Stomach (tissue), 9 donors: ENCODE data around the gene XRCC4. TPM values are rescaled to one million over a fixed set of nuclear protein-coding genes. Genes with fewer than 3 reads are reported as not detected.
"Not testable (repeated sequence)": the region's sequence is repeated elsewhere in the genome, so short reads cannot be mapped to it uniquely, and the experiment has no call there.

ENCODE experiments used
- DNase-seq, 2 donors: peaks; one replicate each; pipeline versions ENCODE4 v3.0.0 to v3.0.0-alpha.2; 2013 to 2019
- H3K27ac ChIP-seq, 5 donors: fragments of 200-600 bp in 4 of 5; sonication (generic) in 4 of 5; one replicate each; pipeline ENCODE4 v1.5.1; 2013 to 2019; ENCODE audit warnings: mild to moderate bottlenecking in 1 of 5, moderate library complexity in 1 of 5
- H3K27me3 ChIP-seq, 3 donors: fragments of 200-600 bp; sonication (generic); one replicate each; pipeline ENCODE4 v1.5.1; 2017 to 2019; ENCODE audit warnings: mixed run types in 1 of 3
- H3K36me3 ChIP-seq, 4 donors: fragments of 200-600 bp; sonication (generic); 1 replicate in 3 of 4; 2 replicates in 1 of 4; pipeline ENCODE4 v1.5.1; 2016 to 2019
- H3K4me1 ChIP-seq, 4 donors: fragments of 200-600 bp; sonication (generic); one replicate each; pipeline ENCODE4 v1.5.1; 2016 to 2019
- H3K4me3 ChIP-seq, 4 donors: fragments of 200-600 bp; sonication (generic) in 3 of 4; one replicate each; pipeline ENCODE4 v1.5.1; 2016 to 2019; ENCODE audit warnings: mild to moderate bottlenecking in 1 of 4
- H3K9me3 ChIP-seq, 4 donors: fragments of 200-600 bp; sonication (generic); one replicate each; pipeline ENCODE4 v1.5.1; 2016 to 2019
- CTCF ChIP-seq, 7 experiments: fragments of 450-650 bp in 4 of 7; fragments of 200-600 bp in 3 of 7; sonication (generic) in 3 of 7; IDR thresholded peaks; one replicate each; pipeline ENCODE4 v1.5.1; 2016 to 2019; ENCODE audit warnings: antibody characterized with exemption in 7 of 7, control low read depth in 2 of 7, mild to moderate bottlenecking in 1 of 7
- EP300 ChIP-seq: sonication (generic); formaldehyde crosslinking; IDR thresholded peaks from one replicate; pipeline ENCODE4 v1.6.1; 2017; ENCODE audit warnings: antibody characterized with exemption
- POLR2A ChIP-seq, 4 donors: fragments of 450-650 bp; IDR thresholded peaks; one replicate each; pipeline ENCODE4 v1.6.1; 2016; ENCODE audit warnings: antibody characterized with exemption in 4 of 4, control low read depth in 2 of 4, mild to moderate bottlenecking in 1 of 4, moderate library complexity in 1 of 4
- POLR2AphosphoS5 ChIP-seq, 3 donors: sonication (generic); formaldehyde crosslinking; IDR thresholded peaks; one replicate each; pipeline ENCODE4 v1.6.1; 2016; ENCODE audit warnings: antibody characterized with exemption in 3 of 3
- WGBS, 5 donors: extraction: QIAGEN DNeasy Blood & Tissue Kit in 3 of 5; methylation state at CpG; one replicate each; pipeline versions ENCODE4 v1.1.5 to v1.1.7; 2013 to 2018; 5-methylcytosine and 5-hydroxymethylcytosine counted together
- intact Hi-C: fragments of 100-400 bp; cut with DNase I; formaldehyde crosslinking; loops from one replicate; pipeline ENCODE4 v1.15.1; 2023; ENCODE audit warnings: low total_unique reads
- polyA plus RNA-seq, 3 donors: library from polyadenylated mRNA; stranded (reverse); fragments of 200-250 nt; gene quantifications; one replicate each; pipeline ENCODE4 v1.2.3, GENCODE V29; 2013
- total RNA-seq, 5 donors: library from RNA; depleted of rRNA; stranded (reverse); fragments of >200 nt; gene quantifications; one replicate each; pipeline versions ENCODE4 v1.1.0 to v1.2.3, GENCODE V29; 2014 to 2016
- donor health status: healthy with polysubstance abuse.
- donor health status: Bipolar disorder and iron deficiency.
- donor health status: healthy.

XRCC4 gene
- total and polyA plus RNA-seq, 8 donors = 0.45 to 14.2 (median 8.4) TPM; not detected in 1

GRCh38 chr5:83354958-83355357, 277.6 kb downstream of the XRCC4 start:
- no peak for TF ChIP-seq EP300
- TF ChIP-seq POLR2AphosphoS5 (IDR thresholded peaks at IDR 0.05) = no peak
- no peak for TF ChIP-seq CTCF (IDR thresholded peaks at IDR 0.05)
- no peak for DNase-seq

GRCh38 chr5:83355482-83356014, 278.2 kb downstream of the XRCC4 start:
- H3K27ac ChIP-seq, H3K4me1 ChIP-seq, H3K27me3 ChIP-seq, H3K9me3 ChIP-seq, intact Hi-C loops, DNase-seq, H3K4me3 ChIP-seq, H3K36me3 ChIP-seq: not testable (repeated sequence)
- WGBS, 5 donors = 75 to 86% (median 84%) methylated on average over 4 of the region's 4 CpGs

More at GRCh38 chr5:83354958-83355357, 277.6 kb downstream of the XRCC4 start:
- Histone ChIP-seq H3K27ac (no peak overlapping the region), H3K4me1 (no peaks in the 10 kb centered on the region), H3K27me3 (no peaks in the 10 kb centered on the region), H3K36me3 (no peaks in the 10 kb centered on the region), H3K4me3 (no peak overlapping the region), H3K9me3 (peaks cover 0 to 8% (median under 1%) of the 10 kb centered on the region in 4 donors)
- intact Hi-C loops = no loop called here
- 57 to 77% (median 70%) methylated on average over 2 of the region's 2 CpGs for WGBS, 5 donors

GRCh38 chr5:83357621-83358231, 280.4 kb downstream of the XRCC4 start:
- Histone ChIP-seq H3K9me3 (peaks cover 0 to 12% (median 3%) of the 10 kb centered on the region in 4 donors), H3K27me3 (no peaks in the 10 kb centered on the region), H3K27ac (no peak overlapping the region), H3K36me3 (no peaks in the 10 kb centered on the region), H3K4me3 (no peak overlapping the region), H3K4me1 (no peaks in the 10 kb centered on the region)
- WGBS, 5 donors = 82 to 93% (median 92%) methylated on average over 9 of the region's 9 CpGs
- DNase-seq = no peak
- no peak for TF ChIP-seq POLR2AphosphoS5 (IDR thresholded peaks at IDR 0.05)
- TF ChIP-seq EP300 = no peak
- intact Hi-C loops = no loop called here

- Histone ChIP-seq H3K4me3 (no peak overlapping the region), H3K36me3 (no peaks in the 10 kb centered on the region), H3K27me3 (no peaks in the 10 kb centered on the region), H3K9me3 (peaks cover 0 to 12% (median 3%) of the 10 kb centered on the region in 4 donors), H3K4me1 (no peaks in the 10 kb centered on the region), H3K27ac (no peak overlapping the region)
- TF ChIP-seq POLR2A (IDR thresholded peaks at IDR 0.05) (no peak), EP300 (no peak), POLR2AphosphoS5 (IDR thresholded peaks at IDR 0.05) (no peak), CTCF (IDR thresholded peaks at IDR 0.05) (no peak)
- intact Hi-C loops = no loop called here
- WGBS, 5 donors = 68 to 94% (median 80%) methylated on average over 2 of the region's 2 CpGs
- DNase-seq = no peak
Measured at GRCh38 chr5:83360573-83360972, 283.2 kb downstream of the XRCC4 start.

- TF ChIP-seq POLR2A (IDR thresholded peaks at IDR 0.05) = no peak
- TF ChIP-seq POLR2AphosphoS5 (IDR thresholded peaks at IDR 0.05) = no peak
- no peak for TF ChIP-seq CTCF (IDR thresholded peaks at IDR 0.05)
- TF ChIP-seq EP300 = no peak
- 82 to 88% (median 87%) methylated on average over 1 of the region's 1 CpG for WGBS, 5 donors
- intact Hi-C loops = no loop called here
- H3K4me3 ChIP-seq = no peak overlapping the region
- no peak overlapping the region for H3K27ac ChIP-seq
- H3K4me1 ChIP-seq = no peaks in the 10 kb centered on the region
- DNase-seq = no peak
- no peaks in the 10 kb centered on the region for H3K36me3 ChIP-seq
- no peaks in the 10 kb centered on the region for H3K27me3 ChIP-seq
- peaks cover 0 to 12% (median 3%) of the 10 kb centered on the region in 4 donors for H3K9me3 ChIP-seq
Measured at GRCh38 chr5:83362526-83362925, 285.2 kb downstream of the XRCC4 start.
